Heart left ventricle (tissue), 16 donors: ENCODE data around the gene TTYH3. TPM values are rescaled to one million over a fixed set of nuclear protein-coding genes. Genes with fewer than 3 reads are reported as not detected.

ENCODE experiments used
- ATAC-seq, 4 donors: fragments of 200-7000 bp; cut with Tn5 transposase; one replicate each; pipeline ENCODE4 v1.9.1; 2020 to 2022; ENCODE audit warnings: moderate library complexity in 4 of 4, mild to moderate bottlenecking in 3 of 4, moderate number of reproducible peaks in 1 of 4
- DNase-seq, 5 donors: peaks; one replicate each; pipeline ENCODE4 v3.0.0-alpha.2; 2020
- H3K27ac ChIP-seq, 12 donors: fragments of 200-600 bp; sonication (generic) in 4 of 12; one replicate each; pipeline versions ENCODE4 v1.5.0 to v1.8.0; 2016 to 2022; ENCODE audit warnings: mild to moderate bottlenecking in 2 of 12
- H3K27me3 ChIP-seq, 9 donors: fragments of 200-600 bp; sonication (generic) in 2 of 9; one replicate each; pipeline versions ENCODE4 v1.5.1 to v1.8.0; 2016 to 2022; ENCODE audit warnings: mild to moderate bottlenecking in 3 of 9
- H3K36me3 ChIP-seq, 9 donors: fragments of 200-600 bp; sonication (generic) in 2 of 9; one replicate each; pipeline versions ENCODE4 v1.5.0 to v1.8.0; 2018 to 2022; ENCODE audit warnings: mild to moderate bottlenecking in 2 of 9
- H3K4me1 ChIP-seq, 12 donors: fragments of 200-600 bp; sonication (generic) in 4 of 12; one replicate each; pipeline versions ENCODE4 v1.5.0 to v1.8.0; 2016 to 2022; ENCODE audit warnings: mild to moderate bottlenecking in 3 of 12
- H3K4me3 ChIP-seq, 12 donors: fragments of 200-600 bp; sonication (generic) in 4 of 12; one replicate each; pipeline versions ENCODE4 v1.5.0 to v1.8.0; 2017 to 2022; ENCODE audit warnings: mild to moderate bottlenecking in 9 of 12, moderate library complexity in 4 of 12
- H3K9me3 ChIP-seq, 12 donors: fragments of 200-600 bp; sonication (generic) in 4 of 12; one replicate each; pipeline versions ENCODE4 v1.5.0 to v1.8.0; 2016 to 2022; ENCODE audit warnings: mild to moderate bottlenecking in 1 of 12
- CTCF ChIP-seq, 12 donors: fragments of 200-600 bp; sonication (generic) in 4 of 12; IDR thresholded peaks; one replicate each; pipeline versions ENCODE4 v1.5.0 to v1.8.0; 2018 to 2022; ENCODE audit warnings: antibody characterized with exemption in 12 of 12, mild to moderate bottlenecking in 5 of 12
- POLR2A ChIP-seq, 2 donors: fragments of 450-650 bp; IDR thresholded peaks; one replicate each; pipeline ENCODE4 v1.6.1; 2017; ENCODE audit warnings: antibody characterized with exemption in 2 of 2, mild to moderate bottlenecking in 2 of 2, moderate library complexity in 2 of 2
- WGBS, 4 donors: extraction: QIAGEN DNeasy Blood & Tissue Kit in 2 of 4; methylation state at CpG; one replicate each; pipeline versions ENCODE4 v1.1.5 to v1.1.7; 2013 to 2018; 5-methylcytosine and 5-hydroxymethylcytosine counted together
- intact Hi-C, 10 donors: fragments of 100-400 bp; cut with DNase I; formaldehyde crosslinking; loops; one replicate each; pipeline versions ENCODE4 v1.11.1 to v1.14.2; 2022
- polyA plus RNA-seq, 2 donors: library from polyadenylated mRNA; stranded (reverse); fragments of 200-250 nt; gene quantifications; one replicate each; pipeline ENCODE4 v1.2.3, GENCODE V29; 2013
- total RNA-seq, 9 donors: library from RNA; depleted of rRNA in 2 of 9; stranded (reverse); fragments of >200 nt in 2 of 9; fragmentation: NEBNext Ultra II Directional in 3 of 9; extraction: Animal tissue kit (Norgen Biotek cat#: 25700) in 3 of 9; gene quantifications; one replicate each; pipeline versions ENCODE4 v1.1.0 to v1.2.4, GENCODE V29; 2016 to 2023
- donor health status: ischemic (EF 13 %, LVEDD 7.1; RV severe dilation, severe dysfunction).
- donor health status: healthy with polysubstance abuse.
- donor health status: DM: no; HTN: yes; CAD: no.
- donor health status: DM: no; HTN: no; CAD: no.
- donor health status: ischemic (EF 25% LVEDD 6.9; RV normal size, moderate dysfunction).
- donor health status: ischemic (EF 25% LVEDD 5.7; RV mildly dilated, moderate dysfunction).
- donor health status: healthy.
- donor health status: DM: yes; HTN: yes; CAD: no.
- donor health status: ischemic (EF 35%, LVEDD 5.7; RV mildly dilated, moderate dysfunction).
- donor health status: nonischemic (EF 11% LVEDD 7.7; RV severe dilation, severe dysfunction).
- donor health status: DM: yes; HTN: yes; CAD: no.
- donor health status: PGD.
- donor health status: ischemic (EF 29% LVEDD 5.4; RV normal size, mild dysfunction).
- donor health status: nonischemic (EF 23%, LVEDD 6.1; RV moderate dilation, normal function).

TTYH3 gene
- total and polyA plus RNA-seq, 11 donors = 5.7 to 104 (median 12.8) TPM

DNA sequence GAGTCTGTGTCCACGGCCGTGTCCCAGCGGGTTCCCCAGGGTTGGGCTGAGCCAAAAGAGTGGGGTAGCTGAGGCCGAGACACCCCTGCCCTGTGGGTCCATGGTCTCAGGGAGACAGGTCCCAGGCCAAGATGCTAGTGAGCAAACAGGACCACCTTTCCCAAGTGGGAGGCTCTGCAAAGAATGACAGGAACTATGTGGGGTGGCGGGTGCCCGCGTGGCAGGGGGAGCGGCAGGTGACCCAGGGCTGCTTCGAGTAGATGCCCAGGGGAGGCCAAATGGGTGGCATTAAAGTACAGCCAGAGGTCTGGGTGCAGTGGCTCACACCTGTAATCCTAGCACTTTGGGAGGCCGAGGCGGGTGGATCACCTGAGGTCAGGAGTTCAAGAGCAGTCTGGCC lies 18.2 kb downstream of the TTYH3 start:
- no peaks in the 10 kb centered on the region for H3K27me3 ChIP-seq
- no peak for TF ChIP-seq POLR2A (IDR thresholded peaks at IDR 0.05)
- no peak for TF ChIP-seq CTCF (IDR thresholded peaks at IDR 0.05)
- no peak for ATAC-seq
- DNase-seq = no peak
- H3K4me1 ChIP-seq = peaks cover 0 to 14% (median 6%) of the 10 kb centered on the region in 12 donors
- no peak overlapping the region for H3K27ac ChIP-seq
- intact Hi-C loops = loop anchor here in 1 of 10 donors (5.0 kb wide), 1 partner anchor 48 kb away; no protein-coding TSS in a partner anchor
- H3K9me3 ChIP-seq = no peaks in the 10 kb centered on the region
- peaks cover 0 to 64% (median 12%) of the 10 kb centered on the region in 9 donors for H3K36me3 ChIP-seq
- no peak overlapping the region for H3K4me3 ChIP-seq
- 95 to 98% (median 95%) methylated on average over 11 of the region's 11 CpGs for WGBS, 4 donors

DNA sequence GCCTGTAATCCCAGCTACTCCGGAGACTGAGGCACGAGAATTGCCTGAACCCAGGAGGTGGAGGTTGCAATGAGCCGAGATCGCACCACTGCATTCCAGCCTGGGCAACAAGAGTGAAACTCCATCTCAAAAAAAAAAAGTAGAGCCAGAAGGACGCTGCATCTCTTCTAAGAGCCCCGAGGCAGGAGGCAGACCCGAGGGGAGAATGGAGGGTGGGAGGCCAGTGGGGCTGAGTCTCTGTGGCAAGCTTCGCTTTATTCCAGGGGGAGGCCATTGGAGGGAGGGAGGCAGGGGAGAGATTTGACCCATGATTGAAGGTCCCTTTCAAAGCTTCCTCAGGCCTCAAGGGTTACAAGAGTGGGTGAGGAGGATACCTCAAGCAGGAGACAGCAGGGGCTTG lies 18.7 kb downstream of the TTYH3 start:
- Histone ChIP-seq H3K27ac (no peak overlapping the region), H3K4me1 (peaks cover 0 to 10% (median 2%) of the 10 kb centered on the region in 12 donors), H3K27me3 (no peaks in the 10 kb centered on the region), H3K36me3 (peaks cover 0 to 67% (median 12%) of the 10 kb centered on the region in 9 donors), H3K4me3 (no peak overlapping the region), H3K9me3 (no peaks in the 10 kb centered on the region)
- ATAC-seq = no peak
- no peak for DNase-seq
- intact Hi-C loops = no loop called here
- TF ChIP-seq CTCF (IDR thresholded peaks at IDR 0.05) = no peak
- no peak for TF ChIP-seq POLR2A (IDR thresholded peaks at IDR 0.05)
- 87 to 93% (median 90%) methylated on average over 8 of the region's 8 CpGs for WGBS, 4 donors

- DNase-seq (peak in 2 of 5 donors; percentile 18 to 48), ATAC-seq (peak in 1 of 4 donors; percentile 4)
- intact Hi-C loops = no loop called here
- no peak overlapping the region for H3K4me3 ChIP-seq
- H3K9me3 ChIP-seq = no peaks in the 10 kb centered on the region
- no peaks in the 10 kb centered on the region for H3K27me3 ChIP-seq
- 70 to 91% (median 89%) methylated on average over 10 to 15 of the region's 15 CpGs for WGBS, 4 donors
- peaks cover 0 to 4% (median 0%) of the 10 kb centered on the region in 12 donors for H3K4me1 ChIP-seq
- no peak overlapping the region for H3K27ac ChIP-seq
- TF ChIP-seq POLR2A (IDR thresholded peaks at IDR 0.05) (no peak), CTCF (IDR thresholded peaks at IDR 0.05) (peak in 1 of 12 donors; percentile 27)
- H3K36me3 ChIP-seq = peaks cover 0 to 76% (median 16%) of the 10 kb centered on the region in 9 donors
These were observed 19.6 kb downstream of the TTYH3 start for GRCh38 chr7:2651336-2651735.

DNA sequence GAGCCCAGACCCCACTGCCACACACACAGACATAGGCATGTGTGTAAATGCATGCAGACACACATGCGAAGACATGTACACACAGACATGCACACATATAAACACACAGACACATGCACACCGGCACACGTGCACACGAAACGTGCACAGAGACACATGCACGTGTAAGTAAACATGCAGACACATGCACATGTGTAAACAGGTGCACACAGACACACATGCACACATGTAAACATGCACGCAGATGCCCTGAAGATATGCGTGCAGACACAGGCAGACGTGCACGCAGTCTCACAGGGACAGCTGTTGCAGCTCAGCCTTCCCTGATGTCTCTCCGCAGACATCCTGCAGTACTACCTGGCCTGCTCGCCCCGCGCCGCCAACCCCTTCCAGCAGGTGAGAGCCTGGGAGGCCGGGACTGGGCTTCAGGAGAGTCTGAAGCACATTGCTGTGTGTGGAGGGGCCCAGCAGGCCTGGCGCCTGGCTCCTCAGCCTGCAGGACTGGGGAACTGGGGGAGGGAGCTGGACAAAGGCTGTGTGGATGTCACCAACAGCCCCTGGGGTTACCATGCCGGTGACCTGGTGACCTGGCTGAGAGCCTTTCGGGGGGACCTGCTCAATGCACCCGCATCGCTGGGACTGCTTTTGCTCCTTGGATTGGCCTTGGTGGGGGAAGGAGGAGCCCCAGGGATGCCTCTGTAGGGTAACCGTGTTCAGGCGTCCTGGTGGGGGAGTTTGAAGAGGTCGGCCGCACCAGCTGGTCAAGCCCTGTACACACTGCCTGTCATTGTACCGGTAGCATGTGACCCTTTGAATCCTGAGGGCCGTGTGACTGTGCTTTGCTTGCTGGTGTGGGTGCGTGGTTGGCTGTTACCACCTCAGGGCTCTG lies 20.3 kb downstream of the TTYH3 start:
- TF ChIP-seq POLR2A (IDR thresholded peaks at IDR 0.05) (no peak), CTCF (IDR thresholded peaks at IDR 0.05) (no peak)
- WGBS, 4 donors = 91 to 96% (median 92%) methylated on average over 19 to 28 of the region's 28 CpGs
- intact Hi-C loops = no loop called here
- peak in 2 of 5 donors; percentile 28 to 59 for DNase-seq
- no peak overlapping the region for H3K4me3 ChIP-seq
- no peaks in the 10 kb centered on the region for H3K9me3 ChIP-seq
- peaks cover 0 to 81% (median 21%) of the 10 kb centered on the region in 9 donors for H3K36me3 ChIP-seq
- peaks cover 0 to 4% (median 0%) of the 10 kb centered on the region in 12 donors for H3K4me1 ChIP-seq
- no peak for ATAC-seq
- H3K27ac ChIP-seq = no peak overlapping the region
- H3K27me3 ChIP-seq = no peaks in the 10 kb centered on the region
